Stimulated activated CD4-positive, alpha-beta T cell treated with anti-CD3 and anti-CD28 coated beads, Interleukin-4, amount 100 ng/mL, for 4 hours (primary cell): ENCODE data around the gene ANKFN1.
"Not testable (repeated sequence)": the region's sequence is repeated elsewhere in the genome, so short reads cannot be mapped to it uniquely, and the experiment has no call there.

ENCODE experiments used
- DNase-seq, 2 experiments: peaks; one replicate each; pipeline ENCODE4 v3.0.0-alpha.2; 2020

Gene ANKFN1

DNA sequence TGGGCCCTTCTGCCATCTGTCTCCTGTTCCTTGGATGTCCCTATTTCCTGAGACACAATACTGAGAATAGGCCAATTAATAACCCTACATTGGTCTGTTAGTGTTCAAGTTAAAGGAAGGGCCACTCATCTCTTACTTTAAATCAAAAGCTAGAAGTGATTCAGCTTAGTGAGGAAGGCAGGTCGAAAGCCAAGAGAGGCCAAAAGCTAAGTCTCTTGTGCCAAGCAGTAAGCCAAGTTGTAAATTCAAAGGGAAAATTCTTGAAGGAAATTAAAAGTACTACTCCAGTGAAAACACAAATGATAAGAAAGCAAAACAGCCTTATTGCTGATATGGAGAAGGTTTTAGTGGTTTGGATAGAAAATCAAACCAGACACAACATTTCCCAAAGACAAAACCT is 28.8 kb downstream of the ANKFN1 start:
- DNase-seq: no peak

DNA sequence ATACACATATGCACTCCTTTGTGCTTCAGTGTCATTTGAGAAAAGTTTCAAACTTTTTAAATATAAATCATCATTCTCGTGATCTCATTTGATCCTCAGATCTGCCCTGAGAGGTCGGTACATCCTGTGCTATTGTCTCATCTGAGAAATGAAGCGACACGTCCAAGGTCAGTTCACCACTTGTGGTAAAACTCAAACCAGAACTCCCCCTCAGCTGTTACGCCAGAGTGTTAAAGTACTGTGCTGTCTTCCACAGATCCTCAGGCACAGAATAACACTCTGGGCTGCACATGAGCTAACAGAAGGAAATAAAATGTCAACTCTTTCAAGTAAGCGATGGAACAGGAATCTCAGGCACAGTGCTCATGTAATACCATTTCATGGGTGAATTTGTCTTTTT is 31.4 kb downstream of the ANKFN1 start:
- DNase-seq: no peak

- DNase-seq: no peak
Observed at GRCh38 chr17:56185491-56186221, 32.4 kb downstream of the ANKFN1 start.

GRCh38 chr17:56186222-56186786 is 33.0 kb downstream of the ANKFN1 start:
- no peak for DNase-seq

DNA sequence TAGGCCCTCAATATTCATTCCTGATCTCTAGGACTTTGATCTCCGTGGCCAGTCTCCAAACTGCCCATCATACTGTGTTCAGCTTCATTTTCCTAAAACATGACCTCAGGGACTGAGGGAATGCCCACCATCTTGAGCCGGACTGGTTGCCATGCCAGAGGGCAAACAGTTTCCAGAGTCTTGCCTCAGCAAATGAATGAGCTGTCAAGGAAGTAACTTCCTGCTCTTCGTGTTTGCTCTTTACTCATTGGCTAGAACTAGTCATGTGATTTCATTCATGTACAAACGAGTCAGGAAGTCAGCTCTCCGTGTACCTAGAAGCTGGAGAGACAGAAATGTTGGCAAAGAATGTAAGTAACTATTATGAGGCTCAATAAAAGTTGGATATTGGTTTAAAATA is 50.2 kb downstream of the ANKFN1 start:
- no peak for DNase-seq

GRCh38 chr17:56206351-56206750 is 53.1 kb downstream of the ANKFN1 start:
- no peak for DNase-seq

DNA sequence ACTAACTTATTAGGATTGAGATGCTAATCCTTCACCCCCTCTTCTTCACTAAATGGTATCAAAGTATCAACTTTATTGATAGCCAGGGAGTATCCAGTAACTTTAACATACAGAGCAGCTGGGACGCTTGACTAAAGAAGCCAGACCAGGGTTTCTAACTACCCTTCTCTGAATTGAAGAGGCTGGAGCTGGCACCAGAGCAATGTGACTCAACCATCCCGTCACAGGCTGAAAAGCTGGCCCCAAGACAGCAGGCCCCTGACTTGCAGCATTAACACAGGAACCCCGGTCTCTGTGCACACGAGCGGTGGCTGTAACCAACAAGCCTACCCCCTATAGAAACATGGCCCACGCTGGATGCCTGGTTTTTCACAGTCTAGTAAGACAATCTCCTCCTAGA is 59.8 kb downstream of the ANKFN1 start:
- no peak for DNase-seq

DNA sequence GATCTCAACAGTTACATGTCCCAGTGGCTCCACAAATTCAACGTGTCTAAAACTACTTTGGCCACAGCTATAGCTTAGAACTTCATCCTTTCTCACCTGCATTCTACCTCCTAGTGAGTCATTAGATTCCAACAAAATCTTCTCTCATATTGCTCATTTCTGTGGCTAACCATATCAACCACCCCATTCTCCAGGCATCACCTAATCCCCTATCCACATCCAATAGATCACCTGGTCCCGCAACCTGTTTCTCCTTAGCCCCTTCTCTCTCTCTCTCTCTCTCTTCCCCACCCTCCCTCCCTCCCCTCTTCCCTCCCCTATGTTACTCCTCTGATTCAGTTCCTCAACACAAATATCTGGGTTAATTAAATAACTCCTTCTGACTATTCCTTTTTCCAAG is 64.6 kb downstream of the ANKFN1 start:
- DNase-seq: no peak

DNA sequence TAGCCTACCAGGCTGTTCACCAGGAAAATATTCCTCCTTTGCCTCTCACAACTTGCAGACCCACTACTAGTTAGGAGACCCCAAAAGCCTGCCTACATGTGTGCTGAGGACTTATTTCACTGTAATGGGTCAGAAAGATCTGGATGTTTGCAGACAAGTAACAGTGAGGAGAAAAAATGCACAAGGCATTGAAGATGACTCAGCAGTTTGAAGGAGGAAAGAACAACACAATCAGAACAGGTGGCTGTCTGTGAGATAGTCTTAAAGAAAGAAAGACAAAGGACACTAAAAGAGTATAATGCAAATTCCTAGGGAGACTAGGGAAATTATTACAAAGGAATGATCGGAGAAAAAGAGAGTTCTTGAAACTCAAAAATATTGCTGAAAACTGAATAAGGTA is 69.0 kb downstream of the ANKFN1 start:
- no peak for DNase-seq

GRCh38 chr17:56230660-56231059 is 77.4 kb downstream of the ANKFN1 start:
- no peak for DNase-seq

DNA sequence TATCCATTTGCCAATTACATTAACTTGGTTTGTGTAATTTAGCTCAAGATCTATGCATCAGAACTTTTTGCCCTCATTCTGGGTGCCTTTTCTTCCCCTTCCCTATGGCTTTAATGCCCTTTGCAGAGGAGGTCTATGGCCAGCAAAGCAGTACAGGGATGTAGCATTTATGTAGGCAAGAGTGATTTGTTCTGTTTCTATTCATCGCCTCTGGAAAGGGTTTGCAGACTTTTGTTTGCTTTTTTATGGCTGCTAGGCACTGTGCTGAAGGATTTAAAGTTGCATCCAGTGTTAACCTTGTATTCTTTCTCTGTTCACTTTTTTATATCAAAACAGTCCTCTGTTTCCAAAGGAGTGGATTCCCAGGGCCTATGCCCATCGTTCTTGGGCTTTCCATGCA is 78.0 kb downstream of the ANKFN1 start:
- DNase-seq: no peak

GRCh38 chr17:56231693-56232092 is 78.4 kb downstream of the ANKFN1 start:
- no peak for DNase-seq

DNA sequence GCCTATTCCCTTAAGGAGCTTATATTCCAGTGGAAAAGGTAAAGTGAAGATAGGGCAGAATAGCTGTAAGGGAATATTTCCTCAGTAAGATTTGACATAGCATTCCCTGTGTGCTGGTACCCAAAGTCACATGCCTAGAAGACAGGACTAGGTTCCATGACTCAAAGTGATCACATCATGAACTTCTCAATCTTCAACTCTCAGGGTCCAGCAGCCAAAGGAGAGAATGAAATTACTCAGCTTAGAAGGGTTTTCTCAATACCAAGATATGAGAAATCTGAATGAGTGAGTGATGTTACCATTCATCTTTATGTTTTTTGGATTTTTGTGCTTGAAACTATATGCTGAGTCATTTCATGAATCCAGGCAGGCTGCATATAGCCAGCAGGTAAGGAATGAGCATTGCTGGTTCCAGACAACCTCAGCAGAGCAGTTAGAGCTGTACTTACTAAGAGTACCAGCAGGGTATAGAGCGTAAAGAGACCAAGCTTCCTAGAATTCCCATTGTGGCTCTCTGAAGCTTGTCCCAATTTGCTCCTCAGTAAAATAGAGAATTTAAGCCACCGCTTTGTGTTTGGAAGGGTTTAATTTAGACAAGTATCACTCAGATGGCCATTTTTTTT is 91.1 kb downstream of the ANKFN1 start:
- DNase-seq: no peak

DNA sequence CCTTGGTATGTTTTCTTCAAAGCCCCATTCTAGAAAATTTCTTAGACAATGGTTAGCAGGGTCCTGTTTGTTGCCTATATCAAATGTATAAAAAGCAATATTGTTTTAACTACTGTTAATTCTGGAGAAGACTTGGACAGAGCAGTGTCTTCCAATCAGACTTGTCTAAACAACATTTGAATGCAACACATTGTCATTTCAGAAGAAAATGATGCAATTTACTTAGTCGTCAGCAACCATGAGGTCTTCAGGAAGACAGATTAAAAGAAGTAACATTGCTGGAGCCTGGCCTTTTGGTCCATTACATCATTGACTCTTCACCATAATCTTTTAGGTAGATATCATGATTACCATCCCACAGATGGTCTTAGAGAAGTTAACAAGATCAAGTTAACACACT is 94.5 kb downstream of the ANKFN1 start:
- DNase-seq: no peak

DNA sequence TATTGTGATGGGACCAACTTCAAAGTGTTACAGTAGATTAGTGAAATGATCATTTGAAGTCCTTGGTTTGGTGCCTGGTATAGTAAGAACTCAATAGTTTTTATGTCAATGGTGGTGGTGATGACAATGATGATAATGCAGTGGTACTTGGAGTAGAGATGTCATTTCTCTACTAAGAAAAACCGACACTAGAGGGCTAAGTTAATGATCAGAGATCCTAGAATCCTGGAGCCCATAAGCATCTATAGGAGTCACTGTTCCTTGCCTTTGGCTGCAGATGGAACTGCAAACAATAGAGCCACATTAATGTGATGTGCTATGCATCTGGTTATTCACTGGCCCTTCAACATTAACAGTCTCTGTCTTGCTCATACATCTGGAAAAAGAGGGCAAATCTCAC is 103.8 kb downstream of the ANKFN1 start:
- DNase-seq: no peak

DNA sequence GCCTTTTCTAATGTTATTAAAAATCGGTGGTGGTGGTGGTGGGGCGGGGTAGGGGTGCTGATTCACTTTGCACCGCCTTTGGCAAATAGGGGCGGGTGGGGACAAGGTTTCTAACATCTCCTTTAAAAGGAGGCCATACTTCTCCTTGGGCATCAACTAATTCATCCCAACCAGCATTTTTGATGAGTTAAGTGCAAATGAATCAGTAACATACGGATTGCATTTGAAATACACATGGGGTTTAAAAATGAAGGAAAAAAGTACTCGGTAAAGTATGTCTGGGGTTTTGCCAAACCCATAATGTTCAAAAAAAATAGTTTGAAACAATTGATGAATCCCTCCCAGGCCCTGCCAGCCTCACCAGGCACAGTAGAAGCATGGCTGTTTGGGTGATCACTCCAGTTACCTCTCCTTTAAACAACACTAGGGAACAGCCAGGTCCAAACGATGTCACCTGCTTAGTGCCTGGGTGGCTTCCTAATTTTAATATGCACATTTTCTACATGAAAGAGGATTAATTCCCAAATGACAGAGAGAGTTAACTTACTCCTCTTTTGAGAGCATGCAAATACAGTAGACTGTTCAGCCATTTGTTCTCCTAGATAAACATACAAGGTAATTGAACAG is 107.2 kb downstream of the ANKFN1 start:
- no peak for DNase-seq

GRCh38 chr17:56262803-56263202 is 109.5 kb downstream of the ANKFN1 start:
- DNase-seq: no peak

DNA sequence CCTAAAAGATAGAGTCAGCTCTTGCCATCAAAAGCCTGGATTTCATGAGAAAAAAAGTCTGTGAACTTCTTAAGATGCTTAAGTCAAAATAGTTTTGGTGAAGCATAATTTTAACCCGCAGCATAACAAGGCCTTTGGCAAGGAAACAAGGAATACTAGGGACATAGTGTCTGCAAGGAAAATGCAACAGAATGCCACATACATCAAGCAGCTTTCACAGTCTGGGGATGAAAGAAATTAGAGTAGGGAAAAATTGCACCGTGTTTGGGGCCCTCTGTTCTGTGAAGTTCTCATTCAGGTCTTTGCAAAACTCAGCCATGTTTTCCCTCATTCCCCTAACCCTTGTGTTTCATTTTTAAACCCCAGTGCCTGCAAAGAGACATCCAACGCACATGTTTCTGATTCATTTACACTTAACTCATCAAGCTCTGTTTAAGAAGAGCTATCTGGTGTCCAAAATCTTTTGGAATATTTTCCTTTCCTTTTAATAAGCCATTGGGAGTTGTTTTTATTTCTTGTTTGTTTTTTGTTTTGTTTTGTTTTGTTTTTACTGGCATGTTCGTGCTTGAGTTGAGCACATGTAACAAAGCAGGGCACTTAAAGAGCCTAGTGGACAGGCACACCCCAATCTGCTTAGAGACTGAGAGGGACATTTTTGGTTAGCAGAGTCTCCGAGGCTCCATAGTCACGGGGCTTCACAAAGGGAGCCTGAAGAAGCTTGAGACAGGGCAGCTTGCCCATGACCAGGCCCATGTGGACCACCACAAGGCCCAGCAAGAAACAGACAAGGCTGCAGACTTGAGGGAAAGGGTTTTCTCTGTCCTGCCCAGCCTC is 116.5 kb downstream of the ANKFN1 start:
- DNase-seq: no peak

DNA sequence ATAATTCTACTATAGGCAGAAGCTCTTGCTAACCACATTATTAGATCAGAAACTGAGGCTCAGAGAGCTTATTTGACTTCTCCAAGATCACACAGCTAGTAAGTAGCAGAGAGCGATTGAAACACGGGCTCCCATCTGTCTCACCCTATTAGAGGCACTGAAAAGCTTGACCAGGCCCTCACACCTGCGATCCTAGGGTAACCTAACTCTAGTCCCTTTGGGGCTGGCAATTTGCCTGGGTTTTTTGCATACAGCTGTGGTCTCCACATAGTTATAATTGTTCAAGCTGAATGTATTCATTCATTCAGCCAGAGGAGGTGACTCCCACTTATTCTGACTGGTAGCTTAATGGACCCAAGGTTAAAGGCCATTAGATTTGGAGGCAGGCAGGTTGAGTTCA is 121.2 kb downstream of the ANKFN1 start:
- no peak for DNase-seq

GRCh38 chr17:56284482-56284881 is 131.2 kb downstream of the ANKFN1 start:
- no peak for DNase-seq

GRCh38 chr17:56288786-56289185 is 135.5 kb downstream of the ANKFN1 start:
- DNase-seq: not testable (repeated sequence)

- no peak for DNase-seq
Observed at GRCh38 chr17:56289321-56289720, 136.0 kb downstream of the ANKFN1 start.
